ENCODE measurements around the gene ASB18. TPM values are rescaled to one million over a fixed set of nuclear protein-coding genes. Genes with fewer than 3 reads are reported as not detected.
A peak's percentile ranks its signal among the peaks of the same experiment; 100 is the strongest.

Gene ASB18
- total and polyA plus RNA-seq, 10 donors: not detected

- Histone ChIP-seq H3K9me3 (peaks cover 0 to 9% (median 0%) of the 10 kb centered on the region in 8 donors), H3K4me1 (peaks cover 12 to 72% (median 52%) of the 10 kb centered on the region in 6 donors), H3K36me3 (no peaks in the 10 kb centered on the region), H3K4me3 (peak overlapping the region in 6 of 8 donors; percentile 1 to 51 (median 21)), H3K27ac (no peak overlapping the region), H3K27me3 (replicated peaks in 1 of 7) (peaks cover 9 to 100% (median 98%) of the 10 kb centered on the region in 7 donors)
- 3 to 5% (median 3%) methylated on average over 22 to 67 of the region's 67 CpGs for WGBS, 5 donors
- intact Hi-C loops (cut with DNase I; ENCODE audit: low total_unique reads): no loop called here
- no peak for DNase-seq
- no peak for TF ChIP-seq POLR2A (IDR thresholded peaks at IDR 0.05)
- TF ChIP-seq, protein P1, sequence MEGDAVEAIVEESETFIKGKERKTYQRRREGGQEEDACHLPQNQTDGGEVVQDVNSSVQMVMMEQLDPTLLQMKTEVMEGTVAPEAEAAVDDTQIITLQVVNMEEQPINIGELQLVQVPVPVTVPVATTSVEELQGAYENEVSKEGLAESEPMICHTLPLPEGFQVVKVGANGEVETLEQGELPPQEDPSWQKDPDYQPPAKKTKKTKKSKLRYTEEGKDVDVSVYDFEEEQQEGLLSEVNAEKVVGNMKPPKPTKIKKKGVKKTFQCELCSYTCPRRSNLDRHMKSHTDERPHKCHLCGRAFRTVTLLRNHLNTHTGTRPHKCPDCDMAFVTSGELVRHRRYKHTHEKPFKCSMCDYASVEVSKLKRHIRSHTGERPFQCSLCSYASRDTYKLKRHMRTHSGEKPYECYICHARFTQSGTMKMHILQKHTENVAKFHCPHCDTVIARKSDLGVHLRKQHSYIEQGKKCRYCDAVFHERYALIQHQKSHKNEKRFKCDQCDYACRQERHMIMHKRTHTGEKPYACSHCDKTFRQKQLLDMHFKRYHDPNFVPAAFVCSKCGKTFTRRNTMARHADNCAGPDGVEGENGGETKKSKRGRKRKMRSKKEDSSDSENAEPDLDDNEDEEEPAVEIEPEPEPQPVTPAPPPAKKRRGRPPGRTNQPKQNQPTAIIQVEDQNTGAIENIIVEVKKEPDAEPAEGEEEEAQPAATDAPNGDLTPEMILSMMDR (IDR thresholded peaks at IDR 0.05 in 8 of 11, conservative IDR thresholded peaks at IDR 0.05 in 3 of 11): no peak
- TF ChIP-seq POLR2AphosphoS5 (IDR thresholded peaks at IDR 0.05): no peak
Measured at GRCh38 chr2:236164201-236164924, 99.8 kb downstream of the ASB18 start.

DNA sequence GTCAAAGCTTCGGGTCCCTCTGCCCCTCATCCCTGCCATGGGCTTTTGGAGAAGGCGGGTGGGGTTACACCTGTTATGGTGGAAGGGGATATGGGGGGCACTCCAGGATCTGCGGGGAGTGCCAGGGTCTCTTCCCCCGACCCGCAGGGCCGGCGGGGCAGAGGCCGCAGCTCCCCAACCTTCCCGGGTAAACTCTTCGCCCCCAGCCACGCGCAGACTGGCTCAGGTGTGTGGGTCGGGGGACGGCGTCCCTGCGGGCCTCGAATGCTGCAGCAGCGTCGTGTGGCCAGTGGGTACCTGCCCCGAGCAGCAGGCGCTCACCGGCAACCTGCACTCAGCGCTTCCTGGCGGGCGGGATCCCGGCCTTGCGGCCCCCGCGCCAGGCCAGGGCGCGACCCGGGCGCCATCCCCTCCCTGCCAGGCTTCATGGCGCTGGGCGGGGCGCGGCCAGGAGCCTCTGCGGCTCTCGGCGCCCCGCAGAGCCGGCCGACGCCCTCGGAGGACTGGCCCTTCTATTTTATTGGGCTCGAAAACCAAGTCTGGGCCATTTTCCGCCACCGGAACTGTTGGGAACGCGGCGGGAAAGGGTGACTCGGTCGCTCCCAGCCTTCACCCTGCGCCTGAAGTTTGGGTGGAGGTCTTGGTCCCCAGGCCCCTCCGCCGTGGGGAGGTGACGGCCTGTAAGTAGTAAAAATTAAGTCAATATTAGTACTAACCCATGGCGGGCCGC, 100.6 kb downstream of the ASB18 start:
- Histone ChIP-seq H3K36me3 (no peaks in the 10 kb centered on the region), H3K9me3 (peaks cover 0 to 7% (median 0%) of the 10 kb centered on the region in 8 donors), H3K27ac (no peak overlapping the region), H3K4me3 (peak overlapping the region in 6 of 8 donors; percentile 1 to 51 (median 21)), H3K4me1 (peaks cover 12 to 72% (median 52%) of the 10 kb centered on the region in 6 donors), H3K27me3 (replicated peaks in 1 of 7) (peaks cover 9 to 100% (median 98%) of the 10 kb centered on the region in 7 donors)
- TF ChIP-seq POLR2AphosphoS5 (IDR thresholded peaks at IDR 0.05): no peak
- no peak for TF ChIP-seq POLR2A (IDR thresholded peaks at IDR 0.05)
- TF ChIP-seq, protein P1 (IDR thresholded peaks at IDR 0.05 in 8 of 11, conservative IDR thresholded peaks at IDR 0.05 in 3 of 11): no peak
- intact Hi-C loops (cut with DNase I; ENCODE audit: low total_unique reads): no loop called here
- peak; percentile 68 for DNase-seq
- 4 to 8% (median 5%) methylated on average over 43 to 59 of the region's 59 CpGs for WGBS, 5 donors

DNA sequence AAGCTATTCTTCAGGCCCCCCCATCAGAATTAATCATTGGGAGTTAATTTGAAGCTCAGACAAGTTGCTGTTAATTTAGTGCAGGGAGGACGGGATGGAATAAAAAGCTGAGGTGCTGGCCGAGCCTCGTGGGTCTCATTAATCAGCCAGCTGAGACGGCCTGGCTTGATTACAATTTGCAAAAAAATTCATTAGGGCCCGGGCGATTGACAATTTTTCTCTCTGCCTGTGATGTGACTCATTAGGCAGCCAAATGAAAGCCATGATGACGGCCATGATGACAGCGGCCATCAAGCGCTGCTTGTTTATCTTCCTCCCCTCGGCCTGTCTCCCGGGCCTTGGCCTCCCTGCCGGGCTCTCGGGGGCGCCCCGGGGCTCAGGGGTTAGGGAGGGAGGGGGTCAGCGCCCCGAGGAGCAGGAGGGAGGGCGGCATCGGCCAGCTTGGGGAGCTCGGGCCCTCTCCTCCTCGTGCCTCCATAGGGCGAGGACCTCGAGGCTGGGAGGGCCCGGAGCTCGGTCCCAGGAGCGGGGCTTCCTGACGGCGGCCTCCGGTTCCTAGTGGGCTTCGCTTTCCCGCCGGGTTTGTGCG, 101.2 kb downstream of the ASB18 start:
- no peak for TF ChIP-seq POLR2AphosphoS5 (IDR thresholded peaks at IDR 0.05)
- peak; percentile 50 for DNase-seq
- H3K27ac ChIP-seq: no peak overlapping the region
- intact Hi-C loops (cut with DNase I; ENCODE audit: low total_unique reads): no loop called here
- peak overlapping the region in 1 of 8 donors; percentile 51 for H3K4me3 ChIP-seq
- no peaks in the 10 kb centered on the region for H3K36me3 ChIP-seq
- H3K27me3 ChIP-seq (replicated peaks in 1 of 7): peaks cover 9 to 100% (median 96%) of the 10 kb centered on the region in 7 donors
- WGBS, 5 donors: 11 to 43% (median 15%) methylated on average over 7 to 33 of the region's 33 CpGs
- peaks cover 0 to under 1% (median 0%) of the 10 kb centered on the region in 8 donors for H3K9me3 ChIP-seq
- H3K4me1 ChIP-seq: peaks cover 12 to 66% (median 48%) of the 10 kb centered on the region in 6 donors

DNA sequence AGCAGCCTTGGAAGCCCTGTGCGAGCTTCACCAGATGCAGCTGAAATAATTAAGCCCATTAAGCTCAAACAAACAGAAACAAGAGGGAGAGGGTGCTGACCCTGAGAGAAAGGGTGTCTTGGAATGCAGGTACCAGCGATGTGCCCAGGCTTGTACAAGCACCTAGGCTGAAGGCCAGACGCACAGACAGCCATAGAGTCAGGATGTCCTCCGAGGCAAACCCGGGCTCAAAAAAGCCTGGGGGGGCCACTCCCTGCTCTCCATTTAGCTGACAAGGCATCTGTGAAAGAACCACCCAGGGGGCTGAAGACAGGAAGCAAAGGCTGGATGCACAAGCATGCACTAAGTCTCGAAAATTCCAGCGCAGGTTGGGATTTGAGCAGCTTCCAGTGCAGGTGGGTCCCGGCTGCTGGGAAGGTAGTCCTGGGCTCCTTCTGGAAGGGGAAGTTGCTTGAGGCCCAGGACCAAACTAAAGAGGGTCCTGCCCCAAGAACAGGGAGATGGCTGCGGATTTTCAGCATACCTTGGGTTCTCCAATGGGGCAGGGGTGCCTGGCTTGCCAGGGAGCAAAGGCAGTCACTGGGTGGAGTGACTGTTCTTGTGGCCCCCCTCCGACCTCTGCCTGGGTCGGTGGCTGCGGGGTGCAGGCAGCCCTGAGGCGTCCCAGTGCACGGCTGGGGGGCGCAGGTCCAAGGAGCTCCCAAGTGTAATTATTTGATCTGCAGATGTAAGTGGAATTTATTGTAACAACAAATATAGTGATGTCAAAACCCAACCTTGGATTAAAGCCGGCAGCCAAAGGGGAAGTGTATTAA, 102.0 kb downstream of the ASB18 start:
- 39 to 54% (median 42%) methylated on average over 13 to 16 of the region's 16 CpGs for WGBS, 5 donors
- TF ChIP-seq, protein P1 (IDR thresholded peaks at IDR 0.05 in 8 of 11, conservative IDR thresholded peaks at IDR 0.05 in 3 of 11): no peak
- TF ChIP-seq POLR2A (IDR thresholded peaks at IDR 0.05) (no peak), POLR2AphosphoS5 (IDR thresholded peaks at IDR 0.05) (no peak)
- intact Hi-C loops (cut with DNase I; ENCODE audit: low total_unique reads): no loop called here
- Histone ChIP-seq H3K27ac (no peak overlapping the region), H3K4me1 (peaks cover 12 to 58% (median 41%) of the 10 kb centered on the region in 6 donors), H3K9me3 (no peaks in the 10 kb centered on the region), H3K27me3 (replicated peaks in 1 of 7) (peaks cover 9 to 100% (median 89%) of the 10 kb centered on the region in 7 donors), H3K4me3 (no peak overlapping the region), H3K36me3 (no peaks in the 10 kb centered on the region)
- peak; percentile 50 for DNase-seq
